Ishikawa (cell line): ENCODE results near the gene PNMA6A.

ENCODE experiments used
- CREB1 ChIP-seq: IDR thresholded peaks from 2 replicates; pipeline ENCODE4 v1.6.1; 2012; ENCODE audit warnings: low read depth
- EP300 ChIP-seq: IDR thresholded peaks from 2 replicates; pipeline ENCODE4 v1.6.1; 2012; ENCODE audit warnings: borderline replicate concordance
- REST ChIP-seq: IDR thresholded peaks from 2 replicates; pipeline ENCODE4 v1.6.1; 2012; ENCODE audit warnings: low read depth, mild to moderate bottlenecking
- TAF1 ChIP-seq: IDR thresholded peaks from 2 replicates; pipeline ENCODE4 v1.6.1; 2012; ENCODE audit warnings: low read depth, mild to moderate bottlenecking
- TCF12 ChIP-seq: IDR thresholded peaks from 2 replicates; pipeline ENCODE4 v1.6.1; 2012; ENCODE audit warnings: low read depth
- YY1 ChIP-seq: IDR thresholded peaks from 2 replicates; pipeline ENCODE4 v1.6.1; 2012; ENCODE audit warnings: low read depth

GRCh38 chrX:153075366-153075765, 3.1 kb downstream of the PNMA6A start:
- TF ChIP-seq TAF1 = no peak
- TF ChIP-seq YY1 = no peak
- no peak for TF ChIP-seq EP300
- no peak for TF ChIP-seq TCF12
- no peak for TF ChIP-seq REST
- no peak for TF ChIP-seq CREB1
